H7 (cell line): ENCODE results near the gene WNK2. TPM values are rescaled to one million over a fixed set of nuclear protein-coding genes. Genes with fewer than 3 reads are reported as not detected.

Source experiments
- total RNA-seq: library from RNA; depleted of rRNA; stranded (reverse); fragments of >200 nt; shearing (Covaris generic); gene quantifications from 2 replicates; pipeline ENCODE4 v1.2.3, GENCODE V29; 2014; rRNA removed

The WNK2 gene
- total RNA-seq, 1 experiment from 2014 or later, result 13.3 TPM

Other genes with a start within 250 kb of the WNK2 start
- gene FGD3, start 236.6 kb upstream of the WNK2 start, total RNA-seq, result 1.3 and 2.4 TPM in 2 replicates
- 20.3 and 25.1 TPM in 2 replicates for gene SUSD3, start 125.4 kb upstream of the WNK2 start, total RNA-seq
- 46.5 and 69.8 TPM in 2 replicates for gene CARD19, start 87.9 kb upstream of the WNK2 start, total RNA-seq
- gene NINJ1, start 49.9 kb upstream of the WNK2 start, total RNA-seq, result 44.6 and 45.3 TPM in 2 replicates